GM12878 (cell line): ENCODE results near the gene TIMM10B. TPM values are rescaled to one million over a fixed set of nuclear protein-coding genes. Genes with fewer than 3 reads are reported as not detected.

Source experiments
- ATAC-seq: fragments of 200-7000 bp; cut with Tn5 transposase; 3 replicates; pipeline ENCODE4 v1.9.1; 2020; ENCODE audit warnings: mild to moderate bottlenecking, moderate library complexity
- BruUV-seq: library from RNA; stranded (reverse); fragments of 400-500 nt; replicated peaks from 2 replicates; lab custom pipeline; 2021; lab: Mats Ljungman, UMichigan
- CTCF ChIA-PET: fragments of 300-600 bp; sonication (Branson Sonifier 250); formaldehyde crosslinking; extraction: SDS; loops from one replicate; lab custom pipeline; 2021; ENCODE audit warnings: inconsistent platforms; lab: Yijun Ruan, JAX
- POLR2A ChIA-PET: fragments of 350-600 bp; formaldehyde crosslinking; extraction: SDS; loops from one replicate; lab custom pipeline; 2021; ENCODE audit warnings: inconsistent platforms; lab: Charles Lee
- RAD21 ChIA-PET: fragments of 300-600 bp; sonication (Branson Sonifier 250); formaldehyde crosslinking; loops from one replicate; lab custom pipeline; 2023; ENCODE audit warnings: antibody characterized with exemption; ENCODE audit not compliant: unreplicated experiment; lab: Charles Lee
- SMC1A ChIA-PET: fragments of 300-600 bp; sonication (Branson Sonifier 250); formaldehyde crosslinking; loops from one replicate; lab custom pipeline; 2023; ENCODE audit not compliant: unreplicated experiment, uncharacterized antibody; lab: Charles Lee
- DNase-seq: peaks from one replicate; pipeline ENCODE4 v3.0.0-alpha.2; 2011; ENCODE audit warnings: low read depth, low spot score
- FAIRE-seq: peaks from 3 replicates; lab custom pipeline; 2011; peaks lifted over from hg19 to GRCh38; lab: Jason Lieb, UNC
- H2AFZ ChIP-seq: 2 replicates; pipeline ENCODE4 v1.6.0; 2011; ENCODE audit warnings: low read depth, low read length, control low read depth; ENCODE audit not compliant: control insufficient read depth
- H3K27ac ChIP-seq: 2 replicates; pipeline ENCODE4 v1.5.1; 2011; ENCODE audit warnings: control low read depth; ENCODE audit not compliant: control insufficient read depth, insufficient read depth
- H3K27me3 ChIP-seq, 2 experiments: replicated peaks in 1 of 2; 2 replicates each; pipeline versions ENCODE4 v1.6.0 to v1.6.1; 2011; ENCODE audit warnings: low read length in 1 of 2; ENCODE audit not compliant: control insufficient read depth in 2 of 2, insufficient read depth in 2 of 2
- H3K36me3 ChIP-seq, 2 experiments: 2 replicates each; pipeline ENCODE4 v1.5.1; 2011; ENCODE audit warnings: low read length in 1 of 2; ENCODE audit not compliant: control insufficient read depth in 2 of 2, insufficient read depth in 2 of 2
- H3K4me1 ChIP-seq: 2 replicates; pipeline ENCODE4 v1.6.1; 2011; ENCODE audit warnings: mild to moderate bottlenecking, low read length, moderate library complexity, mixed read lengths; ENCODE audit not compliant: control insufficient read depth, insufficient read depth
- H3K4me2 ChIP-seq: 2 replicates; pipeline ENCODE4 v1.6.0; 2011; ENCODE audit warnings: control low read depth; ENCODE audit not compliant: control insufficient read depth, insufficient read depth
- H3K4me3 ChIP-seq: fragments of 200-600 bp; sonication (generic); 2 replicates; pipeline ENCODE4 v1.5.1; 2016
- H3K79me2 ChIP-seq: 2 replicates; pipeline ENCODE4 v1.6.0; 2011; ENCODE audit warnings: low read length; ENCODE audit not compliant: control insufficient read depth, insufficient read depth
- H3K9ac ChIP-seq: 2 replicates; pipeline ENCODE4 v1.8.0; 2011; ENCODE audit warnings: low read length, control low read depth, mixed read lengths; ENCODE audit not compliant: control insufficient read depth, insufficient read depth
- H3K9me3 ChIP-seq: replicated peaks from 3 replicates; pipeline ENCODE4 v1.5.1; 2011; ENCODE audit warnings: mild to moderate bottlenecking, low read length; ENCODE audit not compliant: control insufficient read depth, insufficient read depth
- H4K20me1 ChIP-seq: 2 replicates; pipeline ENCODE4 v1.6.0; 2011; ENCODE audit not compliant: control insufficient read depth, insufficient read depth
- CBFB ChIP-seq: IDR thresholded peaks from 2 replicates; pipeline ENCODE4 v1.6.1; 2016; ENCODE audit warnings: antibody characterized with exemption, low read depth
- CHD1 ChIP-seq: IDR thresholded peaks from 2 replicates; pipeline ENCODE4 v1.6.1; 2012; ENCODE audit warnings: low read depth, low read length, improper control_type of control experiment
- CHD4 ChIP-seq: fragments of 200-600 bp; sonication (generic); IDR thresholded peaks from 2 replicates; pipeline ENCODE4 v1.6.1; 2016; ENCODE audit warnings: mild to moderate bottlenecking
- CTCF ChIP-seq, 3 experiments: IDR thresholded peaks in 2 of 3; conservative IDR thresholded peaks in 1 of 3; 2 replicates each; pipeline ENCODE4 v1.5.1; 2011; ENCODE audit warnings: low read depth in 3 of 3, low read length in 3 of 3, mild to moderate bottlenecking in 3 of 3, control low read depth in 2 of 3, moderate library complexity in 2 of 3, inconsistent platforms in 1 of 3, mixed read lengths in 1 of 3; ENCODE audit not compliant: control insufficient read depth in 2 of 3, insufficient read depth in 1 of 3; ENCODE audit errors: extremely low read depth in 1 of 3
- IKZF1 ChIP-seq: fragments of 450-650 bp; conservative IDR thresholded peaks from 2 replicates; pipeline ENCODE4 v1.6.1; 2017; ENCODE audit warnings: antibody characterized with exemption, mild to moderate bottlenecking
- RAD21 ChIP-seq: IDR thresholded peaks from 2 replicates; pipeline ENCODE4 v1.6.1; 2011; ENCODE audit warnings: mild to moderate bottlenecking, low read depth, low read length, moderate library complexity; ENCODE audit not compliant: insufficient read depth
- RAD51 ChIP-seq: fragments of 450-650 bp; IDR thresholded peaks from 2 replicates; pipeline ENCODE4 v1.6.1; 2016; ENCODE audit warnings: moderate library complexity, mild to moderate bottlenecking, inconsistent platforms
- RCOR1 ChIP-seq: conservative IDR thresholded peaks from 2 replicates; pipeline ENCODE4 v1.6.1; 2012; ENCODE audit warnings: low read depth, low read length, improper control_type of control experiment
- RUNX3 ChIP-seq: IDR thresholded peaks from 2 replicates; pipeline ENCODE4 v1.6.1; 2012; ENCODE audit warnings: low read length, inconsistent platforms
- SMARCA5 ChIP-seq: fragments of 450-650 bp; IDR thresholded peaks from 2 replicates; pipeline ENCODE4 v1.6.1; 2017; ENCODE audit warnings: mild to moderate bottlenecking
- SMC3 ChIP-seq: IDR thresholded peaks from 2 replicates; pipeline ENCODE4 v1.6.1; 2011; ENCODE audit warnings: low read length, improper control_type of control experiment, borderline replicate concordance
- SUZ12 ChIP-seq: fragments of 200-600 bp; sonication (generic); IDR thresholded peaks from one replicate; pipeline ENCODE4 v1.6.1; 2018; ENCODE audit warnings: antibody characterized with exemption, mild to moderate bottlenecking; ENCODE audit not compliant: unreplicated experiment
- YY1 ChIP-seq: IDR thresholded peaks from 2 replicates; pipeline ENCODE4 v1.6.1; 2011; ENCODE audit warnings: low read depth, mild to moderate bottlenecking, low read length
- ZNF592 ChIP-seq: fragments of 450-650 bp; IDR thresholded peaks from 2 replicates; pipeline ENCODE4 v1.6.1; 2017; ENCODE audit warnings: mild to moderate bottlenecking, moderate library complexity
- WGBS: methylation state at CpG from one replicate; pipeline ENCODE4 v1.1.6; 2016; ENCODE audit warnings: low lambda C conversion rate; ENCODE audit not compliant: insufficient replicate concordance, insufficient coverage; ENCODE audit errors: missing lambda C conversion rate; 5-methylcytosine and 5-hydroxymethylcytosine counted together
- in situ Hi-C: fragments of 300-500 bp; cut with MboI; formaldehyde crosslinking; loops from 9 replicates; pipeline ENCODE4 v1.14.3; 2018; ENCODE audit warnings: mixed read lengths
- intact Hi-C: fragments of 100-400 bp; cut with micrococcal nuclease; formaldehyde crosslinking; loops from one replicate; pipeline ENCODE4 v1.14.2; 2022; ENCODE audit not compliant: unreplicated experiment
- polyA plus RNA-seq, 11 experiments: library from polyadenylated mRNA; depleted of rRNA in 4 of 11; unstranded in 6 of 11; stranded (reverse) in 5 of 11; fragments of >200 nt; fragmentation: Nextera tagmentation in 4 of 11; fragmentation: Illumina TruSeq in 1 of 11; extraction: Ambion mirVana in 4 of 11; extraction: Trizol in 1 of 11; gene quantifications; 1 replicate in 1 of 11; 2 replicates in 10 of 11; pipeline versions ENCODE4 v1.2.1 to v1.2.3, GENCODE V29; 2011 to 2016; ENCODE audit warnings: inconsistent platforms in 2 of 11, missing spikeins in 2 of 11, low read depth in 1 of 11
- total RNA-seq, 4 experiments: library from RNA; depleted of rRNA in 3 of 4; stranded (reverse); fragments of >200 nt in 3 of 4; fragmentation: Illumina TruSeq in 1 of 4; extraction: Trizol in 1 of 4; gene quantifications; 2 replicates each; pipeline versions ENCODE4 v1.2.1 to v1.2.3, GENCODE V29; 2013 to 2021

The TIMM10B gene
- total and polyA plus RNA-seq, 10 of the 15 experiments (the other 5 are each of a cell fraction or from before 2014, with no cell fraction given) = 30.3 to 126 (median 53.1) TPM

- intact Hi-C loops = loop anchor here (1.0 kb wide), 2 partner anchors 66 to 126 kb away; no protein-coding TSS in a partner anchor
- H2AFZ ChIP-seq = no peak overlapping the region
- BruUV-seq = no TSS peak
- ChIA-PET CTCF (interaction anchor here (0.6 to 7.2 kb wide), 32 partner anchors 11 to 251 kb away, joined by 3 to 177 read pairs (median 5); partner anchors contain the start of genes ARFIP2, HPX, MRPL17 and SMPD1), RAD21 (interaction anchor here (0.7 to 5.9 kb wide), 4 partner anchors 61 to 127 kb away, joined by 3 to 76 read pairs (median 22); no protein-coding TSS in a partner anchor), SMC1A (interaction anchor here (0.7 to 6.8 kb wide), 22 partner anchors 10 to 191 kb away, joined by 3 to 101 read pairs (median 4); partner anchors contain the start of gene HPX), POLR2A (interaction anchor here (0.9 kb wide), 1 partner anchor 34 kb away, joined by 3 read pairs; no protein-coding TSS in a partner anchor)
- ATAC-seq (peak; percentile 91), DNase-seq (no peak), FAIRE-seq (peak; percentile 52)
- no peak overlapping the region for H3K4me3 ChIP-seq
- H3K79me2 ChIP-seq = no peaks in the 10 kb centered on the region
- H3K27me3 ChIP-seq = no peaks in the 10 kb centered on the region
- 56% methylated on average over 2 of the region's 2 CpGs for WGBS
- H3K4me2 ChIP-seq = no peak overlapping the region
- in situ Hi-C loops = no loop called here
- no peak overlapping the region for H3K9ac ChIP-seq
- TF ChIP-seq CHD1 (no peak), RCOR1 (no peak), RAD51 (no peak), YY1 (peak; percentile 74; the same call in 1 of the 2 replicates), RAD21 (peak; percentile 58), ZNF592 (no peak), RUNX3 (peak; percentile 82), CBFB (peak; percentile 29; the same call in 1 of the 2 replicates), IKZF1 (no peak), SUZ12 (no peak), SMARCA5 (no peak), CTCF (IDR thresholded peaks at IDR 0.05 in 2 of 3, conservative IDR thresholded peaks at IDR 0.05 in 1 of 3; ENCODE audit: control insufficient read depth in 2 of 3, extremely low read depth in 1 of 3, insufficient read depth in 1 of 3, low read depth in 3 of 3, low read length in 3 of 3) (peak; percentile 66 to 71 (median 69); a peak in 5 of 6 replicates), SMC3 (peak; percentile 74), CHD4 (no peak)
- no peaks in the 10 kb centered on the region for H3K4me1 ChIP-seq
- no peaks in the 10 kb centered on the region for H4K20me1 ChIP-seq
- no peaks in the 10 kb centered on the region for H3K9me3 ChIP-seq
- H3K27ac ChIP-seq = no peak overlapping the region
- no peaks in the 10 kb centered on the region; a peak in 1 of 4 replicates for H3K36me3 ChIP-seq
These were observed 24.4 kb downstream of the TIMM10B start for GRCh38 chr11:6505577-6506240.
